ENCODE measurements around the gene RALY. TPM values are rescaled to one million over a fixed set of nuclear protein-coding genes. Genes with fewer than 3 reads are reported as not detected.

Gene RALY
- total RNA-seq, 1 experiment from 2014 or later = 164 TPM

- in situ Hi-C loops (cut with HindIII; ENCODE audit: low pct_unique_long_range_greater_than_20kb, low sequenced_read_pairs) (no loop called here), intact Hi-C loops (cut with micrococcal nuclease; ENCODE audit: unreplicated experiment) (no loop called here)
- H3K9me3 ChIP-seq (ENCODE audit: control insufficient read depth, insufficient read depth, low read depth, low read length) = no peaks in the 10 kb centered on the region
- TF ChIP-seq REST (IDR thresholded peaks at IDR 0.05; ENCODE audit: insufficient read depth in 1 of 2, low read depth in 2 of 2, low read length in 1 of 2) (peak; percentile 77 to 80), TCF7L2 (IDR thresholded peaks at IDR 0.05; ENCODE audit: low read depth, low read length) (no peak)
- no peak for ATAC-seq
- no peaks in the 10 kb centered on the region for H3K4me1 ChIP-seq (ENCODE audit: control insufficient read depth, insufficient read depth, low read length)
- H3K4me3 ChIP-seq (ENCODE audit: low read depth in 2 of 2, low read length in 2 of 2) = no peak overlapping the region
- no TSS peak for BruUV-seq (replicated peaks)
- no peak for DNase-seq (ENCODE audit: low read depth, low spot score)
- no peak overlapping the region for H3K27ac ChIP-seq (ENCODE audit: low read length)
- H3K36me3 ChIP-seq (ENCODE audit: control insufficient read depth, insufficient read depth, low read length) = no peaks in the 10 kb centered on the region
- CTCF ChIA-PET = no interaction called here
- POLR2A ChIA-PET = no interaction called here
- no peaks in the 10 kb centered on the region for H3K27me3 ChIP-seq (ENCODE audit: control insufficient read depth, insufficient read depth, low read length)
Measured at GRCh38 chr20:34058831-34059230, 65.1 kb downstream of the RALY start.

- H3K27me3 ChIP-seq (ENCODE audit: control insufficient read depth, insufficient read depth, low read length) = no peaks in the 10 kb centered on the region
- no peaks in the 10 kb centered on the region for H3K9me3 ChIP-seq (ENCODE audit: control insufficient read depth, insufficient read depth, low read depth, low read length)
- no peaks in the 10 kb centered on the region for H3K36me3 ChIP-seq (ENCODE audit: control insufficient read depth, insufficient read depth, low read length)
- in situ Hi-C loops (cut with HindIII; ENCODE audit: low pct_unique_long_range_greater_than_20kb, low sequenced_read_pairs) (no loop called here), intact Hi-C loops (cut with micrococcal nuclease; ENCODE audit: unreplicated experiment) (loop anchor here (10.0 kb wide), 1 partner anchor 126 kb away; no protein-coding TSS in a partner anchor)
- ChIA-PET CTCF (no interaction called here), POLR2A (interaction anchor here (0.6 to 1.0 kb wide), 2 partner anchors 68 to 767 kb away, joined by 3 read pairs; no protein-coding TSS in a partner anchor)
- no peak for TF ChIP-seq CTCF (IDR thresholded peaks at IDR 0.05)
- BruUV-seq (replicated peaks) = no TSS peak
- H3K27ac ChIP-seq (ENCODE audit: low read length) = no peak overlapping the region
- no peak overlapping the region for H3K4me3 ChIP-seq (ENCODE audit: low read depth in 2 of 2, low read length in 2 of 2)
- DNase-seq (ENCODE audit: low read depth, low spot score) (no peak), ATAC-seq (no peak)
- H3K4me1 ChIP-seq (ENCODE audit: control insufficient read depth, insufficient read depth, low read length) = no peaks in the 10 kb centered on the region
Measured at GRCh38 chr20:34060970-34061369, 67.3 kb downstream of the RALY start.

- H3K36me3 ChIP-seq (ENCODE audit: control insufficient read depth, insufficient read depth, low read length) = no peaks in the 10 kb centered on the region
- no peak for TF ChIP-seq CTCF (IDR thresholded peaks at IDR 0.05)
- no peak for TF ChIP-seq SIN3A (IDR thresholded peaks at IDR 0.05; ENCODE audit: borderline replicate concordance, insufficient read depth, low read depth, low read length)
- TF ChIP-seq POLR2AphosphoS5 (IDR thresholded peaks at IDR 0.05; ENCODE audit: low read depth, low read length) = no peak
- TF ChIP-seq TCF7L2 (IDR thresholded peaks at IDR 0.05; ENCODE audit: low read depth, low read length) = no peak
- TF ChIP-seq REST (IDR thresholded peaks at IDR 0.05; ENCODE audit: insufficient read depth in 1 of 2, low read depth in 2 of 2, low read length in 1 of 2) = no peak
- in situ Hi-C loops (cut with HindIII; ENCODE audit: low pct_unique_long_range_greater_than_20kb, low sequenced_read_pairs) (no loop called here), intact Hi-C loops (cut with micrococcal nuclease; ENCODE audit: unreplicated experiment) (loop anchor here (10.0 kb wide), 1 partner anchor 127 kb away; no protein-coding TSS in a partner anchor)
- no peak overlapping the region for H3K4me3 ChIP-seq (ENCODE audit: low read depth in 2 of 2, low read length in 2 of 2)
- no peaks in the 10 kb centered on the region for H3K27me3 ChIP-seq (ENCODE audit: control insufficient read depth, insufficient read depth, low read length)
- POLR2A ChIA-PET = interaction anchor here (1.0 kb wide), 1 partner anchor 68 kb away, joined by 3 read pairs; no protein-coding TSS in a partner anchor
- ATAC-seq (no peak), DNase-seq (ENCODE audit: low read depth, low spot score) (no peak)
- no peaks in the 10 kb centered on the region for H3K9me3 ChIP-seq (ENCODE audit: control insufficient read depth, insufficient read depth, low read depth, low read length)
- CTCF ChIA-PET = no interaction called here
- no TSS peak for BruUV-seq (replicated peaks)
- no peak overlapping the region for H3K27ac ChIP-seq (ENCODE audit: low read length)
- H3K4me1 ChIP-seq (ENCODE audit: control insufficient read depth, insufficient read depth, low read length) = no peaks in the 10 kb centered on the region
Measured at GRCh38 chr20:34061695-34062094, 68.0 kb downstream of the RALY start.
